ENCODE data around the gene ZSWIM5.
"Not testable (repeated sequence)": the region's sequence is repeated elsewhere in the genome, so short reads cannot be mapped to it uniquely, and the experiment has no call there.

The ZSWIM5 gene

GRCh38 chr1:45135316-45135715, 71.1 kb downstream of the ZSWIM5 start:
- no peak for DNase-seq

GRCh38 chr1:45134461-45134873, 71.9 kb downstream of the ZSWIM5 start:
- no peak for DNase-seq

GRCh38 chr1:45132719-45133118, 73.7 kb downstream of the ZSWIM5 start:
- DNase-seq = not testable (repeated sequence)

- no peak for DNase-seq
Observed at GRCh38 chr1:45123358-45123757, 83.0 kb downstream of the ZSWIM5 start.

GRCh38 chr1:45122724-45123123, 83.7 kb downstream of the ZSWIM5 start:
- no peak for DNase-seq

- no peak for DNase-seq
Observed at GRCh38 chr1:45117766-45118165, 88.6 kb downstream of the ZSWIM5 start.

GRCh38 chr1:45116820-45117219, 89.6 kb downstream of the ZSWIM5 start:
- DNase-seq = no peak

GRCh38 chr1:45116340-45116739, 90.1 kb downstream of the ZSWIM5 start:
- no peak for DNase-seq

- not testable (repeated sequence) for DNase-seq
Observed at GRCh38 chr1:45115198-45115597, 91.2 kb downstream of the ZSWIM5 start.

GRCh38 chr1:45112661-45113060, 93.7 kb downstream of the ZSWIM5 start:
- no peak for DNase-seq

GRCh38 chr1:45111239-45111638, 95.2 kb downstream of the ZSWIM5 start:
- no peak for DNase-seq

- no peak for DNase-seq
Observed at GRCh38 chr1:45107782-45108181, 98.6 kb downstream of the ZSWIM5 start.

- DNase-seq = not testable (repeated sequence)
Observed at GRCh38 chr1:45106864-45107263, 99.5 kb downstream of the ZSWIM5 start.

- not testable (repeated sequence) for DNase-seq
Observed at GRCh38 chr1:45106156-45106545, 100.3 kb downstream of the ZSWIM5 start.

- not testable (repeated sequence) for DNase-seq
Observed at GRCh38 chr1:45105486-45106155, 100.8 kb downstream of the ZSWIM5 start.

GRCh38 chr1:45103534-45103933, 102.9 kb downstream of the ZSWIM5 start:
- no peak for DNase-seq

GRCh38 chr1:45101947-45102346, 104.5 kb downstream of the ZSWIM5 start:
- DNase-seq = no peak

GRCh38 chr1:45101528-45101927, 104.9 kb downstream of the ZSWIM5 start:
- DNase-seq = not testable (repeated sequence)

GRCh38 chr1:45097944-45098343, 108.5 kb downstream of the ZSWIM5 start:
- no peak for DNase-seq

- DNase-seq = no peak
Observed at GRCh38 chr1:45097079-45097478, 109.3 kb downstream of the ZSWIM5 start.

- DNase-seq = no peak
Observed at GRCh38 chr1:45095450-45095849, 111.0 kb downstream of the ZSWIM5 start.

GRCh38 chr1:45094371-45094770, 112.0 kb downstream of the ZSWIM5 start:
- DNase-seq = not testable (repeated sequence)

- no peak for DNase-seq
Observed at GRCh38 chr1:45093334-45093733, 113.1 kb downstream of the ZSWIM5 start.

GRCh38 chr1:45089711-45090110, 116.7 kb downstream of the ZSWIM5 start:
- DNase-seq = no peak

- DNase-seq = no peak
Observed at GRCh38 chr1:45084562-45084961, 121.8 kb downstream of the ZSWIM5 start.

Measured in NCI-H345 (cell line).